Uterus (tissue), 4 donors: ENCODE data around the gene SELENOS. TPM values are rescaled to one million over a fixed set of nuclear protein-coding genes. Genes with fewer than 3 reads are reported as not detected.

Source experiments
- DNase-seq, 2 donors: peaks; one replicate each; pipeline ENCODE4 v3.0.0-alpha.2; 2019 to 2020
- H3K27ac ChIP-seq, 2 donors: fragments of 200-600 bp; sonication (generic); 1 replicate in 1 of 2; 2 replicates in 1 of 2; pipeline ENCODE4 v1.5.1; 2016 to 2018
- H3K27me3 ChIP-seq, 2 donors: fragments of 200-600 bp; sonication (generic); one replicate each; pipeline ENCODE4 v1.5.1; 2018 to 2019; ENCODE audit warnings: control low read depth in 1 of 2
- H3K36me3 ChIP-seq, 2 donors: fragments of 200-600 bp; sonication (generic); one replicate each; pipeline ENCODE4 v1.5.1; 2019; ENCODE audit warnings: control low read depth in 1 of 2
- H3K4me1 ChIP-seq, 2 donors: fragments of 200-600 bp; sonication (generic); one replicate each; pipeline ENCODE4 v1.5.1; 2018 to 2019; ENCODE audit warnings: control low read depth in 1 of 2
- H3K4me3 ChIP-seq, 2 donors: fragments of 200-600 bp; sonication (generic); 1 replicate in 1 of 2; 2 replicates in 1 of 2; pipeline ENCODE4 v1.5.1; 2018 to 2019; ENCODE audit warnings: mild to moderate bottlenecking in 1 of 2
- H3K9me3 ChIP-seq, 2 donors: fragments of 200-600 bp; sonication (generic); one replicate each; pipeline ENCODE4 v1.5.1; 2019; ENCODE audit warnings: control low read depth in 1 of 2
- CTCF ChIP-seq, 4 experiments: fragments of 200-600 bp in 2 of 4; fragments of 450-650 bp in 2 of 4; sonication (generic) in 2 of 4; IDR thresholded peaks; one replicate each; pipeline ENCODE4 v1.5.1; 2016 to 2019; ENCODE audit warnings: antibody characterized with exemption in 4 of 4, mild to moderate bottlenecking in 2 of 4, moderate library complexity in 1 of 4
- POLR2A ChIP-seq, 2 donors: fragments of 450-650 bp; IDR thresholded peaks; one replicate each; pipeline ENCODE4 v1.6.1; 2016; ENCODE audit warnings: antibody characterized with exemption in 2 of 2, mild to moderate bottlenecking in 1 of 2, moderate library complexity in 1 of 2
- intact Hi-C: fragments of 100-400 bp; cut with DNase I; formaldehyde crosslinking; loops from one replicate; pipeline ENCODE4 v1.15.1; 2023; ENCODE audit warnings: low total_unique reads
- total RNA-seq, 4 donors: library from RNA; depleted of rRNA in 3 of 4; stranded (reverse); fragments of >200 nt in 3 of 4; gene quantifications; one replicate each; pipeline versions ENCODE4 v1.1.0 to v1.2.4, GENCODE V29; 2014 to 2023
- donor health status: DM: yes; HTN: yes; CAD: no.

SELENOS gene
- total RNA-seq: 10 to 100 TPM; 36.9 to 90.0 (median 56.3) TPM

GRCh38 chr15:101277038-101277822 lies at the start of gene SELENOS:
Gene SELENOS (minus strand): TSS chr15:101277485. CDS start chr15:101277417, 68 bp downstream.
- DNase-seq: peak; percentile 89 to 93
- H3K36me3 ChIP-seq: no peaks in the 10 kb centered on the region
- peak within 1 kb of the TSS; percentile 61 to 78 for H3K27ac ChIP-seq
- H3K9me3 ChIP-seq: no peaks in the 10 kb centered on the region
- TF ChIP-seq POLR2A (IDR thresholded peaks at IDR 0.05) (peak; percentile 76 to 96), CTCF (IDR thresholded peaks at IDR 0.05) (peak in 2 of 4 experiments; percentile 7 to 31)
- peak within 1 kb of the TSS; percentile 52 to 62 for H3K4me3 ChIP-seq
- intact Hi-C loops: no loop called here
- no peaks in the 10 kb centered on the region for H3K4me1 ChIP-seq
- no peaks in the 10 kb centered on the region for H3K27me3 ChIP-seq

GRCh38 chr15:101326462-101327146 lies 49.3 kb upstream of the SELENOS start:
- Histone ChIP-seq H3K36me3 (no peaks in the 10 kb centered on the region), H3K27ac (no peak overlapping the region)

GRCh38 chr15:101326026-101326315 lies 48.7 kb upstream of the SELENOS start:
- TF ChIP-seq POLR2A (IDR thresholded peaks at IDR 0.05): no peak
- no peak for TF ChIP-seq CTCF (IDR thresholded peaks at IDR 0.05)
- no peak for DNase-seq
- H3K4me1 ChIP-seq: no peaks in the 10 kb centered on the region
- H3K27me3 ChIP-seq: no peaks in the 10 kb centered on the region
- H3K4me3 ChIP-seq: no peak overlapping the region
- no peak overlapping the region for H3K27ac ChIP-seq
- intact Hi-C loops: no loop called here
- no peaks in the 10 kb centered on the region for H3K36me3 ChIP-seq
- H3K9me3 ChIP-seq: no peaks in the 10 kb centered on the region

More at GRCh38 chr15:101326462-101327146, 49.3 kb upstream of the SELENOS start:
- Histone ChIP-seq H3K9me3 (no peaks in the 10 kb centered on the region), H3K27me3 (no peaks in the 10 kb centered on the region), H3K4me3 (no peak overlapping the region), H3K4me1 (no peaks in the 10 kb centered on the region)
- DNase-seq: no peak
- TF ChIP-seq CTCF (IDR thresholded peaks at IDR 0.05) (no peak), POLR2A (IDR thresholded peaks at IDR 0.05) (no peak)
- intact Hi-C loops: no loop called here

- Histone ChIP-seq H3K27ac (no peak overlapping the region), H3K4me1 (no peaks in the 10 kb centered on the region), H3K36me3 (no peaks in the 10 kb centered on the region), H3K27me3 (no peaks in the 10 kb centered on the region), H3K9me3 (no peaks in the 10 kb centered on the region), H3K4me3 (no peak overlapping the region)
- intact Hi-C loops: no loop called here
- no peak for TF ChIP-seq CTCF (IDR thresholded peaks at IDR 0.05)
- no peak for TF ChIP-seq POLR2A (IDR thresholded peaks at IDR 0.05)
- DNase-seq: no peak
Observed at GRCh38 chr15:101325263-101326025, 48.2 kb upstream of the SELENOS start.
